Caco-2 (cell line): ENCODE results near the gene CEP63. TPM values are rescaled to one million over a fixed set of nuclear protein-coding genes. Genes with fewer than 3 reads are reported as not detected.

Source experiments
- BruUV-seq: library from RNA; stranded (reverse); fragments of 400-500 nt; replicated peaks from 2 replicates; lab custom pipeline; 2021; lab: Mats Ljungman, UMichigan
- CTCF ChIA-PET: fragments of 300-600 bp; sonication (Branson Sonifier 250); formaldehyde crosslinking; loops from one replicate; lab custom pipeline; 2022; ENCODE audit warnings: antibody characterized with exemption; lab: Charles Lee
- POLR2A ChIA-PET: fragments of 300-600 bp; sonication (Branson Sonifier 250); formaldehyde crosslinking; loops from one replicate; lab custom pipeline; 2022; ENCODE audit warnings: antibody characterized with exemption; lab: Charles Lee
- DNase-seq, 2 experiments: peaks; one replicate each; pipeline versions ENCODE4 v3.0.0 to v3.0.0-alpha.2; 2020 to 2022
- H3K27me3 ChIP-seq: replicated peaks from 2 replicates; pipeline ENCODE4 v1.6.0; 2011; ENCODE audit warnings: low read length; ENCODE audit not compliant: control insufficient read depth, insufficient read depth
- H3K36me3 ChIP-seq: 2 replicates; pipeline ENCODE4 v1.5.1; 2011; ENCODE audit warnings: low read length; ENCODE audit not compliant: control insufficient read depth, insufficient read depth
- H3K4me1 ChIP-seq: fragments of 250-450 bp; sonication (Bioruptor Pico); 2 replicates; pipeline ENCODE4 v1.5.1; 2020; ENCODE audit warnings: mild to moderate bottlenecking
- H3K4me3 ChIP-seq: 2 replicates; pipeline ENCODE4 v1.5.1; 2011; ENCODE audit warnings: low read depth, mild to moderate bottlenecking, control low read depth, low read length
- H3K9me3 ChIP-seq: fragments of 250-450 bp; sonication (Bioruptor Pico); 2 replicates; pipeline ENCODE4 v1.5.1; 2020; ENCODE audit warnings: mild to moderate bottlenecking, moderate library complexity
- H3K27ac Mint-ChIP-seq: one replicate; pipeline ENCODE4 v1.8.0; 2022; ENCODE audit warnings: mixed read lengths; ENCODE audit not compliant: unreplicated experiment
- H3K27me3 Mint-ChIP-seq: one replicate; pipeline ENCODE4 v1.8.0; 2022; ENCODE audit warnings: mixed read lengths; ENCODE audit not compliant: insufficient read depth, unreplicated experiment
- H3K36me3 Mint-ChIP-seq: one replicate; pipeline ENCODE4 v1.8.0; 2022; ENCODE audit warnings: mild to moderate bottlenecking, mixed read lengths; ENCODE audit not compliant: insufficient read depth, unreplicated experiment
- H3K4me1 Mint-ChIP-seq: one replicate; pipeline ENCODE4 v1.8.0; 2022; ENCODE audit warnings: low read depth, mixed read lengths; ENCODE audit not compliant: unreplicated experiment
- H3K4me3 Mint-ChIP-seq: one replicate; pipeline ENCODE4 v1.8.0; 2022; ENCODE audit warnings: mild to moderate bottlenecking, moderate library complexity, mixed read lengths; ENCODE audit not compliant: unreplicated experiment
- H3K9me3 Mint-ChIP-seq: one replicate; pipeline ENCODE4 v1.8.0; 2022; ENCODE audit warnings: mixed read lengths; ENCODE audit not compliant: unreplicated experiment
- CTCF ChIP-seq, 2 experiments: fragments of 200-600 bp in 1 of 2; IDR thresholded peaks; 1 replicate in 1 of 2; 2 replicates in 1 of 2; pipeline versions ENCODE4 v1.5.1 to v1.8.0; 2011 to 2022; ENCODE audit warnings: antibody characterized with exemption in 1 of 2, control low read depth in 1 of 2, inconsistent platforms in 1 of 2, low read depth in 1 of 2, low read length in 1 of 2, mild to moderate bottlenecking in 1 of 2, moderate library complexity in 1 of 2; ENCODE audit not compliant: insufficient read depth in 1 of 2, severe bottlenecking in 1 of 2, unreplicated experiment in 1 of 2
- intact Hi-C: fragments of 100-400 bp; cut with micrococcal nuclease; formaldehyde crosslinking; loops from one replicate; pipeline ENCODE4 v1.10.0; 2022; ENCODE audit not compliant: unreplicated experiment
- total RNA-seq: library from RNA; stranded (reverse); gene quantifications from 2 replicates; pipeline ENCODE4 v1.2.3, GENCODE V29; 2022

CEP63 gene
- total RNA-seq, 1 experiment from 2014 or later: 21.9 TPM

DNA sequence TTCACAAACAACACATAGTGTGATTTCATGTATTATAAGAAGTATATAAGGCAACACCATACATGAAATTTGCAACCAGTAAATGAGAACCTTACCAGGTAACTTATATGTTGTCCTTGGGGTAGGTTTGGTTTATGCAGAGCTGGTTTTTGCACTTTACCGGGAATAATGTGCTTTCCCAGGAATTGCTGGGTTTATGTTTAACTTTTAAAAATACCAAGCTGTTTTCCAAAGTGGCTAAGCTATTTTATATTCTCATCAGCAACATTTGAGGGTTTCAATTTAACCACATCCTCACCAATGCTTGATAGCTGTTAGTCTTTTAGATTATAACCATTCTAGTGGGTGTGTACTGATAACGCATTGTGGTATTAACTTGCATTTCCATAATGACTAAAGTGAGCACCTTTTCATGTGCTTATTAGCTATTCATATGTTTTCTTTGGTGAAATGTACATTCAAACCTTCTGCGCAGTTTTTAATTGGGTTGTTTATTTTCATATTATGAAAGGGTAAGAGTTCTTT, 93.3 kb downstream of the CEP63 start:
- no peaks in the 10 kb centered on the region for H3K27me3 Mint-ChIP-seq
- H3K9me3 Mint-ChIP-seq: no peaks in the 10 kb centered on the region
- H3K27ac Mint-ChIP-seq: no peak overlapping the region
- H3K36me3 Mint-ChIP-seq: no peaks in the 10 kb centered on the region
- no TSS peak for BruUV-seq
- intact Hi-C loops: no loop called here
- Histone ChIP-seq H3K27me3 (no peaks in the 10 kb centered on the region), H3K9me3 (no peaks in the 10 kb centered on the region), H3K36me3 (no peaks in the 10 kb centered on the region), H3K4me3 (no peak overlapping the region), H3K4me1 (peaks cover 17% of the 10 kb centered on the region; the same call in 1 of the 2 replicates)
- CTCF ChIA-PET: no interaction called here
- H3K4me1 Mint-ChIP-seq: peaks cover 8% of the 10 kb centered on the region
- no peak overlapping the region for H3K4me3 Mint-ChIP-seq
- no peak for DNase-seq
- POLR2A ChIA-PET: no interaction called here
- TF ChIP-seq CTCF (IDR thresholded peaks at IDR 0.05; ENCODE audit: insufficient read depth in 1 of 2, low read depth in 1 of 2, low read length in 1 of 2, severe bottlenecking in 1 of 2, unreplicated experiment in 1 of 2): no peak

GRCh38 chr3:134590766-134591165, 104.9 kb downstream of the CEP63 start:
- H3K9me3 Mint-ChIP-seq: no peaks in the 10 kb centered on the region
- CTCF ChIA-PET: interaction anchor here (0.9 kb wide), 1 partner anchor 72 kb away, joined by 5 read pairs; no protein-coding TSS in a partner anchor
- no peak for DNase-seq
- no peaks in the 10 kb centered on the region for H3K4me1 Mint-ChIP-seq
- TF ChIP-seq CTCF (IDR thresholded peaks at IDR 0.05; ENCODE audit: insufficient read depth in 1 of 2, low read depth in 1 of 2, low read length in 1 of 2, severe bottlenecking in 1 of 2, unreplicated experiment in 1 of 2): no peak
- no peak overlapping the region for H3K4me3 Mint-ChIP-seq
- no peaks in the 10 kb centered on the region for H3K36me3 ChIP-seq
- no peaks in the 10 kb centered on the region for H3K36me3 Mint-ChIP-seq
- no TSS peak for BruUV-seq
- no peak overlapping the region for H3K27ac Mint-ChIP-seq
- H3K4me1 ChIP-seq: no peaks in the 10 kb centered on the region
- peaks cover 10% of the 10 kb centered on the region for H3K27me3 Mint-ChIP-seq
- H3K4me3 ChIP-seq: no peak overlapping the region
- H3K9me3 ChIP-seq: no peaks in the 10 kb centered on the region
- intact Hi-C loops: no loop called here
- H3K27me3 ChIP-seq: no peaks in the 10 kb centered on the region
- POLR2A ChIA-PET: no interaction called here

GRCh38 chr3:134592806-134593205, 106.9 kb downstream of the CEP63 start:
- no TSS peak for BruUV-seq

More at GRCh38 chr3:134592806-134593205, 106.9 kb downstream of the CEP63 start:
- Mint-ChIP-seq H3K4me1 (no peaks in the 10 kb centered on the region), H3K27me3 (peaks cover 11% of the 10 kb centered on the region), H3K27ac (no peak overlapping the region), H3K9me3 (no peaks in the 10 kb centered on the region), H3K36me3 (no peaks in the 10 kb centered on the region), H3K4me3 (no peak overlapping the region)
- H3K4me3 ChIP-seq: no peak overlapping the region
- POLR2A ChIA-PET: no interaction called here
- H3K27me3 ChIP-seq: no peaks in the 10 kb centered on the region
- intact Hi-C loops: no loop called here
- DNase-seq: no peak
- no peak for TF ChIP-seq CTCF (IDR thresholded peaks at IDR 0.05; ENCODE audit: insufficient read depth in 1 of 2, low read depth in 1 of 2, low read length in 1 of 2, severe bottlenecking in 1 of 2, unreplicated experiment in 1 of 2)
- no peaks in the 10 kb centered on the region for H3K4me1 ChIP-seq
- no peaks in the 10 kb centered on the region; the same call in 1 of the 2 replicates for H3K9me3 ChIP-seq
- no peaks in the 10 kb centered on the region for H3K36me3 ChIP-seq
- CTCF ChIA-PET: no interaction called here
